HEK293 (cell line): Measurements from ENCODE around the gene LGI2.

Experiments used
- CTCF ChIA-PET: fragments of 350-600 bp; formaldehyde crosslinking; extraction: SDS; loops from one replicate; lab custom pipeline; 2021; ENCODE audit warnings: antibody characterized with exemption; lab: Yijun Ruan, JAX
- POLR2A ChIA-PET: fragments of 300-600 bp; formaldehyde crosslinking; extraction: SDS; loops from one replicate; lab custom pipeline; 2020; ENCODE audit warnings: antibody characterized with exemption, inconsistent platforms; lab: Yijun Ruan, JAX
- H3K27ac ChIP-seq: fragments of 200-500 bp; sonication (Bioruptor generic); 2 replicates; pipeline ENCODE4 v1.5.1; 2014; ENCODE audit warnings: low read depth, low read length, control low read depth, inconsistent platforms; ENCODE audit errors: extremely low read depth
- H3K36me3 ChIP-seq, 2 experiments: fragments of 200-500 bp in 1 of 2; sonication (Bioruptor generic) in 1 of 2; 1 replicate in 1 of 2; 2 replicates in 1 of 2; pipeline ENCODE4 v1.5.1; 2014 to 2017; ENCODE audit warnings: inconsistent platforms in 2 of 2, low read length in 2 of 2; ENCODE audit not compliant: control insufficient read depth in 2 of 2, insufficient read depth in 1 of 2
- H3K4me1 ChIP-seq: fragments of 200-500 bp; sonication (Bioruptor generic); 2 replicates; pipeline ENCODE4 v1.5.1; 2014; ENCODE audit warnings: mild to moderate bottlenecking, low read length, inconsistent platforms; ENCODE audit not compliant: control insufficient read depth, insufficient read depth
- H3K4me3 ChIP-seq: 2 replicates; pipeline ENCODE4 v1.5.1; 2011; ENCODE audit warnings: low read depth, mild to moderate bottlenecking, control low read depth, low read length, moderate library complexity
- H3K9me3 ChIP-seq: fragments of 200-500 bp; sonication (Bioruptor generic); 2 replicates; pipeline ENCODE4 v1.5.1; 2014; ENCODE audit warnings: low read depth, low read length, inconsistent platforms; ENCODE audit not compliant: control insufficient read depth, insufficient read depth
- SP7 ChIP-seq: fragments of 450-650 bp; formaldehyde crosslinking; IDR thresholded peaks from 2 replicates; pipeline ENCODE4 v1.5.1; 2016; ENCODE audit warnings: missing biosample characterization, missing genetic modification characterization
- YY1 ChIP-seq: fragments of 450-650 bp; formaldehyde crosslinking; IDR thresholded peaks from 2 replicates; pipeline ENCODE4 v1.5.1; 2018; ENCODE audit warnings: missing biosample characterization, missing genetic modification characterization
- ZBTB17 ChIP-seq: fragments of 450-650 bp; formaldehyde crosslinking; IDR thresholded peaks from 2 replicates; pipeline ENCODE4 v1.5.1; 2016; ENCODE audit warnings: missing biosample characterization, missing genetic modification characterization
- ZBTB48 ChIP-seq: fragments of 450-650 bp; formaldehyde crosslinking; IDR thresholded peaks from 2 replicates; pipeline ENCODE4 v1.5.1; 2016; ENCODE audit warnings: missing biosample characterization, missing genetic modification characterization
- ZNF133 ChIP-seq: fragments of 450-650 bp; formaldehyde crosslinking; IDR thresholded peaks from 2 replicates; pipeline ENCODE4 v1.5.1; 2016; ENCODE audit warnings: missing biosample characterization, missing genetic modification characterization
- ZNF549 ChIP-seq: fragments of 450-650 bp; IDR thresholded peaks from 2 replicates; pipeline ENCODE4 v1.5.1; 2018; ENCODE audit warnings: missing biosample characterization, missing genetic modification characterization, mild to moderate bottlenecking, inconsistent platforms, moderate library complexity
- ZNF560 ChIP-seq: fragments of 450-650 bp; formaldehyde crosslinking; IDR thresholded peaks from 2 replicates; pipeline ENCODE4 v1.5.1; 2017; ENCODE audit warnings: missing biosample characterization, missing genetic modification characterization, borderline replicate concordance
- ZNF600 ChIP-seq: fragments of 450-650 bp; formaldehyde crosslinking; IDR thresholded peaks from 2 replicates; pipeline ENCODE4 v1.5.1; 2016; ENCODE audit warnings: missing biosample characterization, missing genetic modification characterization
- ZNF621 ChIP-seq: fragments of 450-650 bp; formaldehyde crosslinking; IDR thresholded peaks from 2 replicates; pipeline ENCODE4 v1.5.1; 2017; ENCODE audit warnings: missing biosample characterization, missing genetic modification characterization
- ZNF768 ChIP-seq: fragments of 450-650 bp; formaldehyde crosslinking; IDR thresholded peaks from 2 replicates; pipeline ENCODE4 v1.5.1; 2018; ENCODE audit warnings: missing biosample characterization, mild to moderate bottlenecking, missing genetic modification characterization
- ZNF843 ChIP-seq: fragments of 450-650 bp; formaldehyde crosslinking; IDR thresholded peaks from 2 replicates; pipeline ENCODE4 v1.5.1; 2016; ENCODE audit warnings: missing biosample characterization, missing genetic modification characterization
- TF ChIP-seq, protein P1 (sequence below): fragments of 450-650 bp; formaldehyde crosslinking; IDR thresholded peaks from 2 replicates; pipeline ENCODE4 v1.5.1; 2016; ENCODE audit warnings: missing biosample characterization, missing genetic modification characterization
- TF ChIP-seq, protein P2 (sequence below): fragments of 450-650 bp; formaldehyde crosslinking; IDR thresholded peaks from 2 replicates; pipeline ENCODE4 v1.5.1; 2016; ENCODE audit warnings: missing biosample characterization, missing genetic modification characterization
- TF ChIP-seq, protein P3 (sequence below): fragments of 450-650 bp; formaldehyde crosslinking; IDR thresholded peaks from 2 replicates; pipeline ENCODE4 v1.5.1; 2016; ENCODE audit warnings: missing biosample characterization, missing genetic modification characterization
- TF ChIP-seq, protein P4 (sequence below): fragments of 450-650 bp; formaldehyde crosslinking; IDR thresholded peaks from 2 replicates; pipeline ENCODE4 v1.5.1; 2016; ENCODE audit warnings: missing biosample characterization, missing genetic modification characterization, borderline replicate concordance

Gene LGI2

DNA sequence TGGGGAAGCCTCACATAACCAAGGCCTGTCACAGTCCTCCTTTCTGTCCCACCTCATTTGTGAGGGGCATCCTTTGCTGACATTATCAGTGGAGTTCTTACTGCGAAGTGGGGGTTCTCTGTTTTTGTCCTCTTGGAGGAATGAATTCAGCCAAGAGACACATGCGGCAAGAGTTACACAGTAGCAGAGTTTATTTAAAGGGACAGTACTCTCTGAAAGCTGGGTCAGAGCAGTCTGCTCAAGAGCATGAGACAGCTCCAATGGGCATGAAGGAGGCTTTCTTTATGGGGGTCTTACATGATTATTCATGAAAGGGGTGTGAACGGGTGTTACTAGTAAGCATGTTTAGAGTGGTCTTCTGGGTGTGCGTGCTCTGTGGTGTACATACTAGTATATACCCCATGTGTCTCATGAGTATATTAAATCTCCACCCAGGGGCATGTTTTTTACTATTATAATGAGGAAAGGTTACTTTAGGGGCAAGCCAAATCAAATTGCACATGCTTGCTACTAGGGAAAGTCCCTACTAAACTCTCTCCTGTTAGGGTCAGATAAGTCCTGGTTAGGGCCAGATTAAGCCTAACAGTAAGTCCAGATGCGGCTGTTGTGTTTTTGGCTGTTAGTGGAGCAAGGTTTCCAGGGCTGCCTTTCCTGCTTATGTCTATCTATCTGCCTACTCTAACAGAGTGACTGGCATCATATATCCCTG, 19.8 kb upstream of the LGI2 start (continued):
- TF ChIP-seq, protein P1, sequence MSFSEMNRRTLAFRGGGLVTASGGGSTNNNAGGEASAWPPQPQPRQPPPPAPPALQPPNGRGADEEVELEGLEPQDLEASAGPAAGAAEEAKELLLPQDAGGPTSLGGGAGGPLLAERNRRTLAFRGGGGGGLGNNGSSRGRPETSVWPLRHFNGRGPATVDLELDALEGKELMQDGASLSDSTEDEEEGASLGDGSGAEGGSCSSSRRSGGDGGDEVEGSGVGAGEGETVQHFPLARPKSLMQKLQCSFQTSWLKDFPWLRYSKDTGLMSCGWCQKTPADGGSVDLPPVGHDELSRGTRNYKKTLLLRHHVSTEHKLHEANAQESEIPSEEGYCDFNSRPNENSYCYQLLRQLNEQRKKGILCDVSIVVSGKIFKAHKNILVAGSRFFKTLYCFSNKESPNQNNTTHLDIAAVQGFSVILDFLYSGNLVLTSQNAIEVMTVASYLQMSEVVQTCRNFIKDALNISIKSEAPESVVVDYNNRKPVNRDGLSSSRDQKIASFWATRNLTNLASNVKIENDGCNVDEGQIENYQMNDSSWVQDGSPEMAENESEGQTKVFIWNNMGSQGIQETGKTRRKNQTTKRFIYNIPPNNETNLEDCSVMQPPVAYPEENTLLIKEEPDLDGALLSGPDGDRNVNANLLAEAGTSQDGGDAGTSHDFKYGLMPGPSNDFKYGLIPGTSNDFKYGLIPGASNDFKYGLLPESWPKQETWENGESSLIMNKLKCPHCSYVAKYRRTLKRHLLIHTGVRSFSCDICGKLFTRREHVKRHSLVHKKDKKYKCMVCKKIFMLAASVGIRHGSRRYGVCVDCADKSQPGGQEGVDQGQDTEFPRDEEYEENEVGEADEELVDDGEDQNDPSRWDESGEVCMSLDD (tag by site-specific recombination), result no peak
- TF ChIP-seq, protein P2, sequence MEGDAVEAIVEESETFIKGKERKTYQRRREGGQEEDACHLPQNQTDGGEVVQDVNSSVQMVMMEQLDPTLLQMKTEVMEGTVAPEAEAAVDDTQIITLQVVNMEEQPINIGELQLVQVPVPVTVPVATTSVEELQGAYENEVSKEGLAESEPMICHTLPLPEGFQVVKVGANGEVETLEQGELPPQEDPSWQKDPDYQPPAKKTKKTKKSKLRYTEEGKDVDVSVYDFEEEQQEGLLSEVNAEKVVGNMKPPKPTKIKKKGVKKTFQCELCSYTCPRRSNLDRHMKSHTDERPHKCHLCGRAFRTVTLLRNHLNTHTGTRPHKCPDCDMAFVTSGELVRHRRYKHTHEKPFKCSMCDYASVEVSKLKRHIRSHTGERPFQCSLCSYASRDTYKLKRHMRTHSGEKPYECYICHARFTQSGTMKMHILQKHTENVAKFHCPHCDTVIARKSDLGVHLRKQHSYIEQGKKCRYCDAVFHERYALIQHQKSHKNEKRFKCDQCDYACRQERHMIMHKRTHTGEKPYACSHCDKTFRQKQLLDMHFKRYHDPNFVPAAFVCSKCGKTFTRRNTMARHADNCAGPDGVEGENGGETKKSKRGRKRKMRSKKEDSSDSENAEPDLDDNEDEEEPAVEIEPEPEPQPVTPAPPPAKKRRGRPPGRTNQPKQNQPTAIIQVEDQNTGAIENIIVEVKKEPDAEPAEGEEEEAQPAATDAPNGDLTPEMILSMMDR, result no peak

DNA sequence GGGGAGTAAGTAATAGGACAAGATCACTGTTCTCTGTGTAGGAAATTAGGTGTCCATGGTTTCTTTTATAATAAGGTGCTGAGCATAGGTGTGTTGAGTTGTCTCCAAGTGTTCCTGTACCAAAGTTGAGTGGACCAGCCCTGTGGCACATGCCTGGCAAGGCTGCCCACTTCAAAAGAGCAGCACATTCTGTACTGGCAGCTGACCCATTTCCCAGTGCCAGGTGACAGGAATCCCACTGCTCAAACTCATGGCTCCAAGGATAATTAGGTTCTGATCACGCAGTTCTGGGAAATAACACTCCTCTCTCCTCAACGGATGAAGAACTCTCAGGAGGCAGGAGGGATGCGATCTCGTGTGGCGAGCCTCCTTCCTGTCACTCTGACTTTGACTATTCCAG, 12.8 kb upstream of the LGI2 start:
- Histone ChIP-seq H3K4me1 (no peaks in the 10 kb centered on the region), H3K4me3 (no peak overlapping the region), H3K9me3 (no peaks in the 10 kb centered on the region), H3K36me3 (no peaks in the 10 kb centered on the region), H3K27ac (no peak overlapping the region)
- POLR2A ChIA-PET, result no interaction called here
- CTCF ChIA-PET, result interaction anchor here (1.4 kb wide), 1 partner anchor 10 kb away, joined by 3 read pairs; no protein-coding TSS in a partner anchor
- TF ChIP-seq ZNF133 (tag by site-specific recombination) (no peak), ZBTB17 (tag by site-specific recombination) (no peak), ZNF600 (no peak), ZNF560 (tag by site-specific recombination) (no peak), ZNF549 (tag by site-specific recombination) (no peak), ZBTB48 (tag by site-specific recombination) (no peak), ZNF843 (tag by site-specific recombination) (no peak), ZNF621 (tag by site-specific recombination) (no peak), ZNF768 (tag by site-specific recombination) (no peak), SP7 (tag by site-specific recombination) (no peak), YY1 (tag by site-specific recombination) (no peak)
- TF ChIP-seq, protein P3, sequence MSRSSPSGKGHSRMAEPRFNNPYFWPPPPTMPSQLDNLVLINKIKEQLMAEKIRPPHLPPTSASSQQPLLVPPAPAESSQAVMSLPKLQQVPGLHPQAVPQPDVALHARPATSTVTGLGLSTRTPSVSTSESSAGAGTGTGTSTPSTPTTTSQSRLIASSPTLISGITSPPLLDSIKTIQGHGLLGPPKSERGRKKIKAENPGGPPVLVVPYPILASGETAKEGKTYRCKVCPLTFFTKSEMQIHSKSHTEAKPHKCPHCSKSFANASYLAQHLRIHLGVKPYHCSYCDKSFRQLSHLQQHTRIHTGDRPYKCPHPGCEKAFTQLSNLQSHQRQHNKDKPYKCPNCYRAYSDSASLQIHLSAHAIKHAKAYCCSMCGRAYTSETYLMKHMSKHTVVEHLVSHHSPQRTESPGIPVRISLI (tag by site-specific recombination), result no peak
- TF ChIP-seq, protein P4, sequence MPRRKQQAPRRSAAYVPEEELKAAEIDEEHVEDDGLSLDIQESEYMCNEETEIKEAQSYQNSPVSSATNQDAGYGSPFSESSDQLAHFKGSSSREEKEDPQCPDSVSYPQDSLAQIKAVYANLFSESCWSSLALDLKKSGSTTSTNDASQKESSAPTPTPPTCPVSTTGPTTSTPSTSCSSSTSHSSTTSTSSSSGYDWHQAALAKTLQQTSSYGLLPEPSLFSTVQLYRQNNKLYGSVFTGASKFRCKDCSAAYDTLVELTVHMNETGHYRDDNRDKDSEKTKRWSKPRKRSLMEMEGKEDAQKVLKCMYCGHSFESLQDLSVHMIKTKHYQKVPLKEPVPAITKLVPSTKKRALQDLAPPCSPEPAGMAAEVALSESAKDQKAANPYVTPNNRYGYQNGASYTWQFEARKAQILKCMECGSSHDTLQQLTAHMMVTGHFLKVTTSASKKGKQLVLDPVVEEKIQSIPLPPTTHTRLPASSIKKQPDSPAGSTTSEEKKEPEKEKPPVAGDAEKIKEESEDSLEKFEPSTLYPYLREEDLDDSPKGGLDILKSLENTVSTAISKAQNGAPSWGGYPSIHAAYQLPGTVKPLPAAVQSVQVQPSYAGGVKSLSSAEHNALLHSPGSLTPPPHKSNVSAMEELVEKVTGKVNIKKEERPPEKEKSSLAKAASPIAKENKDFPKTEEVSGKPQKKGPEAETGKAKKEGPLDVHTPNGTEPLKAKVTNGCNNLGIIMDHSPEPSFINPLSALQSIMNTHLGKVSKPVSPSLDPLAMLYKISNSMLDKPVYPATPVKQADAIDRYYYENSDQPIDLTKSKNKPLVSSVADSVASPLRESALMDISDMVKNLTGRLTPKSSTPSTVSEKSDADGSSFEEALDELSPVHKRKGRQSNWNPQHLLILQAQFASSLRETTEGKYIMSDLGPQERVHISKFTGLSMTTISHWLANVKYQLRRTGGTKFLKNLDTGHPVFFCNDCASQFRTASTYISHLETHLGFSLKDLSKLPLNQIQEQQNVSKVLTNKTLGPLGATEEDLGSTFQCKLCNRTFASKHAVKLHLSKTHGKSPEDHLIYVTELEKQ (tag by site-specific recombination), result no peak
